Subcutaneous abdominal adipose tissue (tissue), 5 donors: ENCODE measurements around the gene HPSE2.

Source experiments
- H3K27ac ChIP-seq: one replicate; pipeline ENCODE4 v1.7.0; 2013; ENCODE audit warnings: low read depth, mild to moderate bottlenecking, inconsistent platforms, low read length, moderate library complexity
- H3K27me3 ChIP-seq, 5 donors: one replicate each; pipeline ENCODE4 v1.7.0; 2013; ENCODE audit warnings: low read length in 5 of 5, inconsistent platforms in 1 of 5; ENCODE audit not compliant: control insufficient read depth in 5 of 5, insufficient read depth in 4 of 5
- H3K36me3 ChIP-seq, 5 donors: one replicate each; pipeline ENCODE4 v1.7.0; 2013; ENCODE audit warnings: low read length in 5 of 5; ENCODE audit not compliant: control insufficient read depth in 5 of 5, insufficient read depth in 5 of 5
- H3K4me1 ChIP-seq, 5 donors: one replicate each; pipeline ENCODE4 v1.7.0; 2013; ENCODE audit warnings: low read length in 5 of 5, mild to moderate bottlenecking in 3 of 5, moderate library complexity in 1 of 5; ENCODE audit not compliant: control insufficient read depth in 5 of 5, insufficient read depth in 5 of 5
- H3K4me3 ChIP-seq, 5 donors: one replicate each; pipeline ENCODE4 v1.7.0; 2013; ENCODE audit warnings: low read length in 5 of 5, low read depth in 1 of 5
- H3K9ac ChIP-seq, 5 donors: one replicate each; pipeline ENCODE4 v1.7.0; 2013; ENCODE audit warnings: low read length in 5 of 5, mild to moderate bottlenecking in 4 of 5, moderate library complexity in 3 of 5
- H3K9me3 ChIP-seq, 5 donors: one replicate each; pipeline ENCODE4 v1.7.0; 2013; ENCODE audit warnings: low read length in 5 of 5; ENCODE audit not compliant: control insufficient read depth in 5 of 5
- donor health status: healthy.
- donor health status: healthy.
- donor health status: healthy.
- donor health status: healthy.
- donor health status: healthy.

Gene HPSE2

DNA sequence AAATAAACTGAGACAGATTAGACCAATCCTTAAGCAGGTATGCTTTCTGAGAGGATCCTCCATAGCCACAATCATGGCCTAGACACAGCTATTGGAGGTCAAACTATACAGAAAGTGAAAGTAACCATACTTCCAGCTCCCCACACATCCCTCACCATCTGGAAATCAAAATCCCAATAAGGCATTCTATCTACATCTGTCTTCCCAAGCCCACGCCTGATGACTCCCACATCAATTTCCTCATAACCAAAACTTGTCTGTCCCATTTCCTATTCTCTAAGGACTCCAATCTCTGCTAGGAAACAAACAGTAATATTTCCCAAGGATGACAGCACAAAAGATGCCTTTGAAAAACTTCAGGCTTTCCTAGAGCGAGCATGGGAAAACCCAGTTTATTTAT lies 541.6 kb downstream of the HPSE2 start:
- no peak overlapping the region for H3K9ac ChIP-seq
- H3K36me3 ChIP-seq, result no peaks in the 10 kb centered on the region
- peaks cover 0 to 2% (median 0%) of the 10 kb centered on the region in 5 donors for H3K4me1 ChIP-seq
- H3K4me3 ChIP-seq, result no peak overlapping the region
- no peak overlapping the region for H3K27ac ChIP-seq
- H3K9me3 ChIP-seq, result no peaks in the 10 kb centered on the region
- no peaks in the 10 kb centered on the region for H3K27me3 ChIP-seq

DNA sequence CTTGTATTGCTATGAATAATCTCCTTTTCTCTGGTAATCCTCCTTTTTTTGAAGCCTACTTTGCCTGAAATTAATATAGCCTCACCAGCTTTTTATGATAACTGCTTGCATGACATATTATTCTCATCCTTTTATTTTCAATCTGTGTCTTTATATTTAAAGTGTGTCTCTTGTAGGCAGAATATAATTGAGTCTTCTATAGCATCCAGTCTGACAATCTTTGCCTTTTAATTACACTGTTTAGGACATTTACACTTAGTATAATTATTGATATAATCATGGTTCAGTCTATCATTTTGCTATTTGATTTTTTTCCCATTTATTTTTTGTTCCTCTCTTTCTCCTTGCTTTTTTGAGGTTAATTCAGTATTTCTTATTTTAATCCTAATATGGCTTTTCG lies 548.0 kb downstream of the HPSE2 start:
- H3K4me1 ChIP-seq, result no peaks in the 10 kb centered on the region
- H3K9me3 ChIP-seq, result peaks cover 0 to 19% (median 9%) of the 10 kb centered on the region in 5 donors
- H3K4me3 ChIP-seq, result no peak overlapping the region
- H3K27me3 ChIP-seq, result no peaks in the 10 kb centered on the region
- H3K36me3 ChIP-seq, result no peaks in the 10 kb centered on the region
- H3K9ac ChIP-seq, result no peak overlapping the region
- no peak overlapping the region for H3K27ac ChIP-seq

DNA sequence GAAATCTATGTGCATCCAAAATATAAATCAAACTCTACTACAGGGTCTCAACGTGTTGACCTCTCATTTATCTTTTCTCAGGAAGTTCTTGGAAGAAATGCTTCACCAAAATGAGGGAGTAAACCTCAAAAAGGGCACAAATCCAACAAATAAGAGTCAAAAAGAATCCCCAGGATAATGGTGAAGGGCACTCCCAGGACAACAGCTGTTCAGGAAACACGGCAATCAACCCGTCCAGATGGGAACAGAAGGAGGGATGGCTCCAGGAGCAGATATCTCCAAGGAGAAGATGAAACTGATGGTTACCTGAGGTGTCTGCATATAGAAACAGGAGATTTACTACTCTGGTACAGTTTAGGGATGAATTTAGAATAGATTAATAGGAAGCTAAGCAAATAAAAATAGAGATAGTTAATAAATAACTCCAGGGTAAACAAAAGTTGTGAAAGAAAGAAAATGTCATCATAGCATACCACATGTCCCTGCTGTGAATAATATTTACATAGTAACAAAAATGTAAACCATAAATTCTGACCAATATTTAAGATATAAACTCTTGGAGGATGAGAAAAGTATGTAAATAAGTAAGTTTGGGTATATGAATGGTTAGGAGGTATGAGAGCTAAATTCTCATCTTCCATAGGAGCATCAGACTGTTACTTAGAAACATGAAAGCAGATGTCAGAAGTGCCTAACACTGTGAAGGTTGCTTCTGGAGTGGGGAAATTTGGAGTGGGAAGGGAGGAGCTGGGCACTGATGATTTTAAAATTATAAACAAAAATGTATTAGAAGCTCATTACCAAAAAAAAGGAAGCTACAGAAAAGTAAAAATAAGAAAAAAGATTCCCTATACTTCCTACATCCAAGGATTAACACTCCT lies 551.4 kb downstream of the HPSE2 start:
- Histone ChIP-seq H3K9me3 (peaks cover 0 to 19% (median 9%) of the 10 kb centered on the region in 5 donors), H3K4me1 (no peaks in the 10 kb centered on the region), H3K27me3 (peaks cover 0 to 2% (median 0%) of the 10 kb centered on the region in 5 donors), H3K27ac (no peak overlapping the region), H3K9ac (no peak overlapping the region), H3K4me3 (no peak overlapping the region), H3K36me3 (no peaks in the 10 kb centered on the region)

DNA sequence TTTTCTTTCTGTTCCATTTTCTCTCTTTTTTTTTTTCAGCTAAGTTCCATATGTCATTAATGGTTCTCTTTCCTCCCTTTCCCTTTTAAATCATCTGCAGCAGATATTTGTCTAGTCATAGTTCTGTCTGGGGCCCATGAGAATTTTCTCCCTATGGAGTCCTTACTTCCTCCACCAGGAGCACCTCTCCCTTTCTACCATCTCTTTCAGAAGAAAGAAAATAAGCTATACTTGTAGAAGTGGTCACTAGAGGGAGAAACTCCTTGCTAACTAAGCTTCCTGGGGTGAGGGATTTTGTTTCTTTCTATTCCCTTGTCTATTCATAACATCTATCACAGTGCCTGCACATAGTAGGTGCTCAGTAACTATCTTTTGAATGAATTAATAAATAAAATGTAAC lies 558.8 kb downstream of the HPSE2 start:
- Histone ChIP-seq H3K36me3 (no peaks in the 10 kb centered on the region), H3K4me3 (no peak overlapping the region), H3K9me3 (no peaks in the 10 kb centered on the region), H3K4me1 (no peaks in the 10 kb centered on the region), H3K27ac (no peak overlapping the region), H3K9ac (no peak overlapping the region), H3K27me3 (no peaks in the 10 kb centered on the region)

DNA sequence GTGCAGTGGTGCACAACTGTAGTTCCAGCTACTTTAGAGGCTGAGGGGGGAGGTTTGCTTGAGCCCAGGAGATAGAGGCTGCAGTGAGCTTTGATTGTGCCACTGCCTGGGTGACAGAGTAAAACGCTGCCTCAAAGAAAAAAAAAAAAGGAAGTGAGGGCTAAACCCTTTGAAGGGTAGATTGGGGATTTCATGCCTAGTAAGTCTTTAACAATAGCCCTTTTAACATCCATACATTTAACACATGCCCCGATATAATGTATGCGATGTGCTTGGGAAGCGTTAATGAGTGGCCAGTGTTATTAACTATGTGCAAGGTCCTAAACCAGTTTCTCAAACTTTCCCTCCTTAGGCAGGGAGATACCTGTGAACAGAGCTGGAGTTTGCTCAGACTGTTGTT lies 559.8 kb downstream of the HPSE2 start:
- H3K27me3 ChIP-seq, result no peaks in the 10 kb centered on the region
- no peak overlapping the region for H3K9ac ChIP-seq
- no peaks in the 10 kb centered on the region for H3K4me1 ChIP-seq
- no peak overlapping the region for H3K27ac ChIP-seq
- no peak overlapping the region for H3K4me3 ChIP-seq
- no peaks in the 10 kb centered on the region for H3K9me3 ChIP-seq
- no peaks in the 10 kb centered on the region for H3K36me3 ChIP-seq

DNA sequence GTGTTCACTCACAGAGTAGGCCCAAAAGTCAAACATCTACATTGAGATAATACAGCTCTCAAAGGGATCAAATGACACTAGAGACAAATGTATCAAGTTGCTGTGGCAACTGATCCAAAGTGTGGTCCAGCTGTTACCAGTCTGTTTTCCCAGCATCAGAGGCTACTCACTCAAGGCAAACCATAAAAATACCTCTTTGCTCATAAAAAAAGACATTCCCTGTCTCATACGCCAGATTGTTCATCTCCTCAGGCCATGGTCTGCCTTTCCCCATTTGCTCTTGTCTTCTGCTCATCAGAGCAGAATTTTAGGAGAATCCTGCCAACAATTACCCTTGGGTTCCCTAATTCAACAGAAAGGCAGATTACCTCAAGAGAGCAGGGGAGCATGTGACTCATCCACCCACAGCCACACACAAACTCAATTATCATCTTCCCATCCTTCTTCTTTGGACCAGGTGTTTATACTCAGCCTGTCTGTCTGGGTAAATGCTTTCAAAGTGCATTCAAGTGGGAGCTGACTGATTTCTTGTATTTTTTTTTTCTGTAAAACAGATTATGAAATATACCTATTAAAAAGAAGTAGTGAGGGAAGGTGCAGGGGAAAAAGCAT lies 562.4 kb downstream of the HPSE2 start:
- H3K27ac ChIP-seq, result no peak overlapping the region
- H3K36me3 ChIP-seq, result no peaks in the 10 kb centered on the region
- H3K4me3 ChIP-seq, result no peak overlapping the region
- no peaks in the 10 kb centered on the region for H3K27me3 ChIP-seq
- H3K4me1 ChIP-seq, result no peaks in the 10 kb centered on the region
- H3K9me3 ChIP-seq, result no peaks in the 10 kb centered on the region
- H3K9ac ChIP-seq, result no peak overlapping the region

DNA sequence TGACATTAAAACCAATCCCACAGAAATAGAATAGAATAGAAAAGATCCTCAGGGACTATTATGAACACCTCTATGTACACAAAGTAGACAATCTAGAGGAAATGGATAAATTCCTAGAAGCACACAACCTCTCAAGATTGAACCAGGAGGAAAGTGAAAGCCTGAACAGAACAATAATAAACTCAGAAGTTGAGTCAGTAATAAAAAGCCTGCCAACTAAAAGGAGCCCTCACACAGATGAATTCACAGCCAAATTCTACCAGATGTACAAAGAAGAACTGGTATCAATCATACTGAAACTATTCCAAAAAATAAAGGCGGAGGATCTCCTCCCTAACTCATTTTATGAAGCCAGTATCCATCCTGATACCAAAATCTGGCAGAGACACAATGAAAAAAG lies 568.6 kb downstream of the HPSE2 start:
- peaks cover 0 to 12% (median 5%) of the 10 kb centered on the region in 5 donors for H3K9me3 ChIP-seq
- H3K4me1 ChIP-seq, result no peaks in the 10 kb centered on the region
- no peak overlapping the region for H3K9ac ChIP-seq
- no peaks in the 10 kb centered on the region for H3K36me3 ChIP-seq
- H3K4me3 ChIP-seq, result no peak overlapping the region
- H3K27me3 ChIP-seq, result no peaks in the 10 kb centered on the region
- no peak overlapping the region for H3K27ac ChIP-seq

DNA sequence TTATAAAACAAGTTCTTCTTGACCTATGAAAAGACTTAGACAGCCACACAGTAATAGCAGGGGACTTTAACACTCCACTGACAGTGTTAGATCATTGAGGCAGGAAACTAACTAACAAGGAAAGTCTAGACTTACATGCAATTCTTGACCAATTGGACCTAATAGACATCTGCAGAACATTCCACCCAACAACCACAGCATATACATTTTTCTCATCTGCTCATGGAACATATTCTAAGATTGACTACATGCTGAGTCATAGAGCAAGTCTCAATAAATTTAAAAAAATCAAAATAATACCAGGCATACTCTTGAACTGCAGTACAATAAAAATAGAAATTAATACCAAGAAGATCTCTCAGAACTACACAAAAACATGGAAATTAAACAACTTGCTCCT lies 569.4 kb downstream of the HPSE2 start:
- Histone ChIP-seq H3K9me3 (peaks cover 0 to 12% (median 5%) of the 10 kb centered on the region in 5 donors), H3K4me1 (peaks cover 0 to 4% (median 3%) of the 10 kb centered on the region in 5 donors), H3K9ac (no peak overlapping the region), H3K4me3 (no peak overlapping the region), H3K27me3 (no peaks in the 10 kb centered on the region), H3K36me3 (no peaks in the 10 kb centered on the region), H3K27ac (no peak overlapping the region)

DNA sequence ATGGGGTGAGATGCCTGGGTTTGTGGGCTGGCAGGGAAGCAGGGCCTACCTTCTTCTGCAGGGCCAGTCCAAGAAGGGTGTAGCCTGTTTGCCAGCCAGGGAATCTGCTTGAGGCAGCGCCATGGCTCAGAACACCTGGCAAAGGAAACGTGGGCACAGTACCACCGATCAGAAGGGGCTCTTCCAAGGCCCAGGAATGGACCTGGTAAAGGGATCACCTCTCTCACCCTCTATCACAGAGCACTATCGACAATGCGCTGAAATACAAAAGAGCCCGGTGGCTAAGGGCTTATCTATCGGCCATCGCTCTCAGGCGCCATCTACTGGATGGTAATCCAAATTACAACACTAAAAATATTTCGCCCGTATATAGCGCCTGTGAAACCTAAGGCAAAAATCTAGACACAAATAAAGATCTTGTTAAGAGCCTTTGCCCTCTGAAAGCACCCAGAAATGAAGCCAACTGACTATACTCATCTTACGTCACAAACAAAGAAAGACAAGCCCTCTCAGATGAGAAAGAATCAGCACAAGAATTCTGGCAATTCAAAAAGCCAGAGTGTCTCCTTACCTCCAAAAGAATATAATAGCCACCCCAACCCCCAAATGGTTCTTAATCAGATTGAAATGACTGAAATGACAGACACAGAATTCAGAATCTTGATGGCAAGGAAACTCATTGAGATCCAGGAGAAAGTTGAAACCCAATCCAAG lies 571.2 kb downstream of the HPSE2 start:
- Histone ChIP-seq H3K27me3 (no peaks in the 10 kb centered on the region), H3K4me1 (peaks cover 3 to 21% (median 13%) of the 10 kb centered on the region in 5 donors), H3K9ac (no peak overlapping the region), H3K4me3 (no peak overlapping the region), H3K9me3 (peaks cover 0 to 12% (median 5%) of the 10 kb centered on the region in 5 donors), H3K36me3 (no peaks in the 10 kb centered on the region), H3K27ac (no peak overlapping the region)

DNA sequence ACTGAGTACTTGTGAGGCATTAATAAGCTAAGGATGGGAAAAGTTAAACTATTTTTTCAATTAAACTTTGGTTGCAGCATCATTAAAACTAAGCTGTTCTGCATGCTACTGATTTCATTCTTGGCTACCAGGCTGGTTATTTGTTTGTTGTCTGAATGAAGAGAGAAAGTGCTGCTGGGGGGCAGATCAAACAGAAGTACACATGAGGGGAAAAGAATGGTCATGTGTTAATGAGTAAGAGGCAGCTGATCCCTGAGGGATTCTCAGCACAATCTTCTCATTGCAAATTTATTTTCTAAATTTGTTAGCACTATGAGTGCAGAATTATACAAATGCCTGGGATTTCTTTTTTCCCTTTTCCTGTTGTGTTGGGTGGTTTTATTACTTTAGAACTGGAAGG lies 575.7 kb downstream of the HPSE2 start:
- H3K9me3 ChIP-seq, result peaks cover 0 to 8% (median 5%) of the 10 kb centered on the region in 5 donors
- H3K4me1 ChIP-seq, result peaks cover 3 to 21% (median 13%) of the 10 kb centered on the region in 5 donors
- no peak overlapping the region for H3K27ac ChIP-seq
- no peak overlapping the region for H3K4me3 ChIP-seq
- H3K27me3 ChIP-seq, result no peaks in the 10 kb centered on the region
- no peak overlapping the region for H3K9ac ChIP-seq
- no peaks in the 10 kb centered on the region for H3K36me3 ChIP-seq
